Measurements from ENCODE around the gene ATP9B.
"Not testable (repeated sequence)": the region's sequence is repeated elsewhere in the genome, so short reads cannot be mapped to it uniquely, and the experiment has no call there.

The ATP9B gene

DNA sequence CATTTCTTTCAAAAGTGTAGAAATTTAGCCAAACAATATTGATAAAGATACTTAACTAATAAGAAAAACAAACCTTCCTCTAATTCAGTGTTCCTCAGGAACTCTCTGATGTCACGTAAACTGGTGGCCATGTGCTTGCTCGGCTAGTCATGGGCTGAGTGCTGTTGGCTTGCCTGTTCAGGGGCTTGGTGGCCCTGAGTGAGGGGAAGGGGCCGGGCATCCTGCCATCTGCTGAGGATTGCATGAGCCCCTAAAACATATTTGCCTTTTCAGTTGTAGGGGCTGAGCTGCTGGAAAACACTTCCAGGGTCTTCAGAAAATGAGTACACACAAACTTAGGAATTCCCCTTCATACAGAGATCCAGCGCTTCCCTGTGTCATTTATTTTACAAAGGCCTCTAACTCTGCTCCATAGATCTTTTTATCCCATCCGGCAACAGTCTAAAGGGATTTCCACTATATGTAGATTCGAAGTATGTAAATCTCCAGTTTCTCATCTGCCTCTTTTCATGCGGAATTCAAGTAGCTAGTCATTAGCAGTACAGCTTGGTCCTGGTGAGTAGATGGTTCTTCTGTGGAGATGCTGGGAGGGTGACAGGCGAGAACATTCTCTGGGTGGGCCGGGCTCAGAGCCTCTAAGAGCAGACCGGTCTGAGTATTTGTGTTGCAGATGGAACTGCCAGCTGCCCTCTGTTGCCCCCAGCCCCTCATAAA is 306.4 kb downstream of the ATP9B start:
- no peak for DNase-seq (ENCODE audit: low read depth)
- no peak overlapping the region for H3K4me3 ChIP-seq (ENCODE audit: low read depth, low read length)
- TF ChIP-seq, protein P1, sequence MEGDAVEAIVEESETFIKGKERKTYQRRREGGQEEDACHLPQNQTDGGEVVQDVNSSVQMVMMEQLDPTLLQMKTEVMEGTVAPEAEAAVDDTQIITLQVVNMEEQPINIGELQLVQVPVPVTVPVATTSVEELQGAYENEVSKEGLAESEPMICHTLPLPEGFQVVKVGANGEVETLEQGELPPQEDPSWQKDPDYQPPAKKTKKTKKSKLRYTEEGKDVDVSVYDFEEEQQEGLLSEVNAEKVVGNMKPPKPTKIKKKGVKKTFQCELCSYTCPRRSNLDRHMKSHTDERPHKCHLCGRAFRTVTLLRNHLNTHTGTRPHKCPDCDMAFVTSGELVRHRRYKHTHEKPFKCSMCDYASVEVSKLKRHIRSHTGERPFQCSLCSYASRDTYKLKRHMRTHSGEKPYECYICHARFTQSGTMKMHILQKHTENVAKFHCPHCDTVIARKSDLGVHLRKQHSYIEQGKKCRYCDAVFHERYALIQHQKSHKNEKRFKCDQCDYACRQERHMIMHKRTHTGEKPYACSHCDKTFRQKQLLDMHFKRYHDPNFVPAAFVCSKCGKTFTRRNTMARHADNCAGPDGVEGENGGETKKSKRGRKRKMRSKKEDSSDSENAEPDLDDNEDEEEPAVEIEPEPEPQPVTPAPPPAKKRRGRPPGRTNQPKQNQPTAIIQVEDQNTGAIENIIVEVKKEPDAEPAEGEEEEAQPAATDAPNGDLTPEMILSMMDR (IDR thresholded peaks at IDR 0.05; ENCODE audit: low read depth, low read length, missing control alignments) = no peak

GRCh38 chr18:79376661-79377060 is 307.5 kb downstream of the ATP9B start:
- not testable (repeated sequence) for H3K4me3 ChIP-seq (ENCODE audit: low read depth, low read length); DNase-seq (ENCODE audit: low read depth)

GRCh38 chr18:79377187-79377891 is 308.1 kb downstream of the ATP9B start:
- TF ChIP-seq, protein P1 (IDR thresholded peaks at IDR 0.05; ENCODE audit: low read depth, low read length, missing control alignments) = no peak
- no peak for DNase-seq (ENCODE audit: low read depth)
- H3K4me3 ChIP-seq (ENCODE audit: low read depth, low read length) = no peak overlapping the region

DNA sequence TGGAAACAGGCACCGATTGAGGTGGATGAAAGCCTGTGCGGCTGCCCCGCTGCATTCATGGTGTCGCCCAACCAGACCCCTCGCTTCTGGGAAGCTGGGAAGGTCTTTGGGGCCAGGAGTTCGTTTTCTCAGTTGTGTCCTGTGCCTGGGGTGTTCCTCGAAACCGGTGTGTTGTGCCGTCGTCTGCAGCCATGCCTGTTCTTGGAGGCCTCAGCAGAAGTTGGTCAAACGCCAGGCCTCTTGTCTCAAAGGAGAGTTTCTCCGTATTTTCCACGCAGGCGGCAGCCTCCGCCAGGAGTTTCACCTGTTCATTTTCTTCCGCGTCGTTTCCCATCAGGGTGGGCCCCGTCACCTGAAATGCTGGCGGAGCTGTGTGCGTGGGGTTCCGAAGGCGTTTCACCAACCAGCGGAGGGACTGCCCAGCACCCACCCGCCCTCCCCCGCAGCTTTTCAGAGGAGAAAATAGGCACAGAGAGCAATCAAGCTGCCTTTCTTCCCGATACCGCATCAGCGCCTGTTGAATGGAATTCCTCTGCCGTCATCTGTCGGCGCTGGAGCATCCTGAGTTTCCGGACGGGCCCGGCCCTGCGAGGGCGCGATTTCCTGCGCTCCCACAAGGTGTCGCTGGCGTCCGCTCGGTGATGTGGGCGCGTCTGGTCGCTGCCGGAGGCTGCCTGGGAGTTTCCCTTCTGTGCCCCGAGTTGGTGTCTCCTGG is 309.5 kb downstream of the ATP9B start:
- no peak overlapping the region for H3K4me3 ChIP-seq (ENCODE audit: low read depth, low read length)
- TF ChIP-seq, protein P1 (IDR thresholded peaks at IDR 0.05; ENCODE audit: low read depth, low read length, missing control alignments) = peak; percentile 98
- no peak for DNase-seq (ENCODE audit: low read depth)

DNA sequence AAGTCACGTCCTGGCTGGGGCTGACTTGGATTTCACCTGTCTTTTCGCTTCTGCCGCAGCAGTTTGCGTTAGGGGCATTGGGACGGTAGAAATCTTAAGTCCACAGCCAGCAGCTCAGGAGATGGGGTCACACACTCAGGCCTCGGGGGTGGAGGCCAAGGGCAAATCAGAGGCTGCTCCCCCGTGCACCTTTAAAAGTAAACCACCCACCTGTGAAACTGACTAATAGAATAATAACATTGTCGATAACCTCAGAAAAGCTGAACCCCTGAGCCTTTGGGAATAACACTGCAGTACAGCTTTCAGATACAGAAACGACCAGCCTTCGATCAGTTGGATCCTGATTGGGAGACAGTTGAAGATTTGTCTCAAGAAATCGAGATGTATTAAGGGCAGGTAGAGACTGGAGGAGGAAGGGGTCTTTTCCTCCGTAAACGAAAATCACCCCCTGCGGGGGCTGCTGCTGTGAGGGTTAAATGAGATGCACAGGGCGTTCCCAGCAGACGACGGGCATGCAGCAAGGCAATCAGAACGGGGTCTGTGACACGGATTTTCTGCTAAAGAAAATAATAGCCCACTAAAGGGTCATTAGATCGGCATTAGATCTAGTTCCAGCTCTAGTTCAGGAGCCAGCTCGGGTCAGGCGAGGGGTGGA is 310.2 kb downstream of the ATP9B start:
- H3K4me3 ChIP-seq (ENCODE audit: low read depth, low read length) = no peak overlapping the region
- no peak for DNase-seq (ENCODE audit: low read depth)
- TF ChIP-seq, protein P1 (IDR thresholded peaks at IDR 0.05; ENCODE audit: low read depth, low read length, missing control alignments) = no peak

DNA sequence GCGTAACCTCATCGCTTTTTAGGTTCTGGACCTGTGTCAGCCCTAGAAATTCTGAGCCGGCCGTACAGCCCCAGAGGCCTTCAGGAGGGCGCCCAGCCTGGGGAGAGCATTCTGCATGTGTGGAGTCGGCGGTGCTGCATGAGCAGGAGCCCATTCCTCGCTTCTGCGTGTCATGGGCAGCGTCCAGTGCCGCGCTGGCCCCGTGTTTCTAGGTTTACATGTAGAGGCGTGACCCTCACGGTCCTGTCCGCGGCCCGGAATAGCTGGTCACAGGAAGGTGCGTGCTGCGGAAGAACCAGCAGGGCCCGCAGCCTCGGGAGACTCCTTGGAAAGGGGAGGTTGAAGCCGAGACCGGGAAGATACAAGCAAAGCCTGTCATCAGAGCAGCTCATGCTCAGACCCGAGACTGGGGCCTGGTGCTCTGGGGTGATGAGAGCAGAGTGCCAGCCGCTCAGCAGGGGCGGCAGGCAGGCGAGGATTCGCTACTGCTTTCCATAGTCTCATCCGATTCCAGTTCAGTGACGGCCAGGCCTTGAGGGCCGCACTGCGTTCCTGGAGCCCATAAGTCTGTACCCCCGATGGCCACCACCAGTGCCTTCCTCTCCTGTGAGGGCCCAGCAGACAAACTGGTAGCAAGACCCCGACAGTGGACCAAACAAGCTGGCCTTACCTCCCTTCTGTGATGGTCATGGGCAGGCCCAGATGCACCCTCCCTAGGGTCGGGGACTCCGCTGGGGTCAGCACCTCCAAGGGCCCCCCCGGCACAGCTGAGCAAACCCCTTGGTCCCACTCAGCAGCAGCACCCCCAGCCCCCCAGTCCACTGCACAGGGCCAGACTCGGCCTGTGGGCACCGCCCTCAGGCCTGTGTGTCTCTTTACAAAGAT is 311.0 kb downstream of the ATP9B start:
- no peak for DNase-seq (ENCODE audit: low read depth)
- no peak overlapping the region for H3K4me3 ChIP-seq (ENCODE audit: low read depth, low read length)
- TF ChIP-seq, protein P1 (IDR thresholded peaks at IDR 0.05; ENCODE audit: low read depth, low read length, missing control alignments) = no peak

All from GM12864 (cell line).